Mesenchymal stem cell (in vitro differentiated cells and primary cell): ENCODE results near the gene DMD.
"Not testable (repeated sequence)": the region's sequence is repeated elsewhere in the genome, so short reads cannot be mapped to it uniquely, and the experiment has no call there.

Experiments
- DNase-seq: peaks from one replicate; pipeline ENCODE4 v3.0.0-alpha.2; 2013
- H2AFZ ChIP-seq: one replicate; pipeline ENCODE4 v1.6.1; 2013; ENCODE audit warnings: low read depth, mild to moderate bottlenecking, control low read depth, inconsistent platforms, low read length, moderate library complexity
- H2AK5ac ChIP-seq: 2 replicates; pipeline ENCODE4 v1.6.1; 2013; ENCODE audit warnings: low read length, moderate library complexity, mild to moderate bottlenecking, inconsistent platforms; ENCODE audit not compliant: severe bottlenecking
- H2BK120ac ChIP-seq: one replicate; pipeline ENCODE4 v1.6.1; 2013; ENCODE audit warnings: low read depth, mild to moderate bottlenecking, inconsistent platforms, low read length, moderate library complexity
- H2BK12ac ChIP-seq, 2 experiments: one replicate each; pipeline ENCODE4 v1.6.1; 2013; ENCODE audit warnings: inconsistent platforms in 2 of 2, low read length in 2 of 2, mild to moderate bottlenecking in 2 of 2, moderate library complexity in 2 of 2, control low read depth in 1 of 2
- H2BK15ac ChIP-seq: one replicate; pipeline ENCODE4 v1.6.1; 2013; ENCODE audit warnings: mild to moderate bottlenecking, low read depth, inconsistent platforms; ENCODE audit not compliant: poor library complexity, severe bottlenecking
- H2BK5ac ChIP-seq: 2 replicates; pipeline ENCODE4 v1.6.1; 2013; ENCODE audit warnings: low read depth, mild to moderate bottlenecking, low read length, control low read depth, inconsistent platforms; ENCODE audit not compliant: poor library complexity, severe bottlenecking
- H3K14ac ChIP-seq, 2 experiments: one replicate each; pipeline ENCODE4 v1.6.1; 2013; ENCODE audit warnings: inconsistent platforms in 2 of 2, low read length in 2 of 2, control low read depth in 1 of 2, mild to moderate bottlenecking in 1 of 2, moderate library complexity in 1 of 2
- H3K18ac ChIP-seq, 2 experiments: one replicate each; pipeline ENCODE4 v1.6.1; 2013; ENCODE audit warnings: inconsistent platforms in 2 of 2, low read length in 2 of 2, control low read depth in 1 of 2, low read depth in 1 of 2, mild to moderate bottlenecking in 1 of 2
- H3K23ac ChIP-seq, 2 experiments: one replicate each; pipeline ENCODE4 v1.6.1; 2013; ENCODE audit warnings: inconsistent platforms in 2 of 2, low read length in 2 of 2, mild to moderate bottlenecking in 2 of 2, moderate library complexity in 2 of 2, control low read depth in 1 of 2
- H3K27ac ChIP-seq: 2 replicates; pipeline ENCODE4 v1.5.1; 2013; ENCODE audit warnings: mild to moderate bottlenecking, moderate library complexity, low read length, control low read depth, inconsistent platforms; ENCODE audit not compliant: poor library complexity, severe bottlenecking
- H3K27me3 ChIP-seq, 2 experiments: 2 replicates each; pipeline versions ENCODE4 v1.6.1 to v1.7.0; 2013; ENCODE audit warnings: low read length in 2 of 2, mild to moderate bottlenecking in 2 of 2, moderate library complexity in 2 of 2, control low read depth in 1 of 2, inconsistent platforms in 1 of 2; ENCODE audit not compliant: control insufficient read depth in 1 of 2, insufficient read depth in 1 of 2
- H3K36me3 ChIP-seq, 2 experiments: 2 replicates each; pipeline versions ENCODE4 v1.6.1 to v1.7.0; 2013; ENCODE audit warnings: low read length in 2 of 2, control low read depth in 1 of 2, inconsistent platforms in 1 of 2, low read depth in 1 of 2, mild to moderate bottlenecking in 1 of 2; ENCODE audit not compliant: insufficient read depth in 2 of 2, control insufficient read depth in 1 of 2
- H3K4ac ChIP-seq, 2 experiments: one replicate each; pipeline ENCODE4 v1.6.1; 2013; ENCODE audit warnings: inconsistent platforms in 2 of 2, low read length in 2 of 2, mild to moderate bottlenecking in 2 of 2, moderate library complexity in 2 of 2, control low read depth in 1 of 2, low read depth in 1 of 2
- H3K4me1 ChIP-seq: 2 replicates; pipeline ENCODE4 v1.6.1; 2013; ENCODE audit warnings: low read depth, low read length, control low read depth; ENCODE audit not compliant: control insufficient read depth, insufficient read depth
- H3K4me2 ChIP-seq: 2 replicates; pipeline ENCODE4 v1.6.1; 2013; ENCODE audit warnings: low read length, mild to moderate bottlenecking, inconsistent platforms; ENCODE audit not compliant: poor library complexity, severe bottlenecking
- H3K4me3 ChIP-seq, 2 experiments: 2 replicates each; pipeline versions ENCODE4 v1.5.1 to v1.7.0; 2013; ENCODE audit warnings: low read length in 2 of 2, mild to moderate bottlenecking in 2 of 2, control low read depth in 1 of 2, low read depth in 1 of 2; ENCODE audit not compliant: insufficient read depth in 1 of 2
- H3K79me1 ChIP-seq: replicated peaks from 2 replicates; pipeline ENCODE4 v1.6.1; 2013; ENCODE audit warnings: mild to moderate bottlenecking, control low read depth, low read length, inconsistent platforms; ENCODE audit not compliant: poor library complexity, severe bottlenecking
- H3K9ac ChIP-seq: 2 replicates; pipeline ENCODE4 v1.7.0; 2013; ENCODE audit warnings: mild to moderate bottlenecking, low read length, moderate library complexity
- H3K9me3 ChIP-seq: 2 replicates; pipeline ENCODE4 v1.7.0; 2013; ENCODE audit warnings: mild to moderate bottlenecking, low read length; ENCODE audit not compliant: control insufficient read depth
- H4K8ac ChIP-seq: one replicate; pipeline ENCODE4 v1.6.1; 2013; ENCODE audit warnings: inconsistent platforms, mild to moderate bottlenecking, low read length, moderate library complexity
- H4K91ac ChIP-seq: one replicate; pipeline ENCODE4 v1.6.1; 2013; ENCODE audit warnings: mild to moderate bottlenecking, low read length, inconsistent platforms
- WGBS: methylation state at CpG from one replicate; pipeline ENCODE4 v1.1.7; 2013; ENCODE audit warnings: mixed read lengths; 5-methylcytosine and 5-hydroxymethylcytosine counted together

DMD gene

GRCh38 chrX:32744921-32745320 is 466.4 kb downstream of the DMD start:
- no peak overlapping the region for H3K18ac ChIP-seq
- no peak overlapping the region for H2BK120ac ChIP-seq
- no peak overlapping the region for H2BK12ac ChIP-seq
- H2AK5ac ChIP-seq = no peak overlapping the region
- no peak overlapping the region for H3K9ac ChIP-seq
- no peaks in the 10 kb centered on the region for H3K79me1 ChIP-seq
- H3K27ac ChIP-seq = no peak overlapping the region
- no peak overlapping the region for H3K14ac ChIP-seq
- H2BK15ac ChIP-seq = no peak overlapping the region
- no peak overlapping the region for H2AFZ ChIP-seq
- H3K9me3 ChIP-seq = no peaks in the 10 kb centered on the region
- H3K27me3 ChIP-seq = no peaks in the 10 kb centered on the region
- no peak overlapping the region for H2BK5ac ChIP-seq
- no peaks in the 10 kb centered on the region for H3K4me1 ChIP-seq
- H4K91ac ChIP-seq = no peak overlapping the region
- H3K4me2 ChIP-seq = no peak overlapping the region
- no peak overlapping the region for H3K4ac ChIP-seq
- no peak overlapping the region for H3K4me3 ChIP-seq
- no CpG with 5 or more reads among the region's 1 CpG for WGBS
- no peaks in the 10 kb centered on the region for H3K36me3 ChIP-seq
- no peak for DNase-seq
- no peak overlapping the region for H4K8ac ChIP-seq
- no peak overlapping the region for H3K23ac ChIP-seq

GRCh38 chrX:32741910-32742309 is 469.4 kb downstream of the DMD start:
- Histone ChIP-seq H3K4ac (no peak overlapping the region), H3K23ac (no peak overlapping the region)
- DNase-seq = no peak

DNA sequence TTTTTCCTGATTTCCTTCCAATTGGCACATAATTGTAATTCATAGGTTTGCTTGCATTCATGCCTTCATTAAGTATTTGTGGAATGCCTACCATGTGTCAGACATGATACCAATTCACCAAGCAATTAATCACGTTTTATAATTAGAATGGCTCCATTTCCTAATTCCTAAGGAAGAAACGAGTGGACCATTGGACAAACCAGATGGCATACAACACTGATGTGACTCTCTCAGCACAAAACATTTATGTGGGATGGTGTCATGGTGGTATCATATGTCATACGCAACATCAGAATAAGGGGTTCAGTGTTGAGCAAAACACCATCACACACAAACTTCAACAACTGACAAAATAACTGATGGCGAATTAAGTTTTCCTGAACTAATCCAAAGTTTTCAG is 502.8 kb downstream of the DMD start:
- Histone ChIP-seq H3K4me3 (no peak overlapping the region), H3K14ac (no peak overlapping the region), H4K91ac (no peak overlapping the region), H2BK120ac (no peak overlapping the region), H2BK5ac (no peak overlapping the region), H3K27me3 (no peaks in the 10 kb centered on the region), H3K9ac (no peak overlapping the region), H2BK15ac (no peak overlapping the region), H3K27ac (no peak overlapping the region), H4K8ac (no peak overlapping the region), H2AFZ (no peak overlapping the region), H3K4ac (no peak overlapping the region), H3K4me1 (no peaks in the 10 kb centered on the region), H2BK12ac (no peak overlapping the region), H3K18ac (no peak overlapping the region), H3K23ac (no peak overlapping the region), H3K4me2 (no peak overlapping the region), H2AK5ac (no peak overlapping the region), H3K9me3 (no peaks in the 10 kb centered on the region), H3K36me3 (no peaks in the 10 kb centered on the region), H3K79me1 (no peaks in the 10 kb centered on the region)
- DNase-seq = no peak
- 94% methylated on average over 3 of the region's 4 CpGs for WGBS

More at GRCh38 chrX:32741910-32742309, 469.4 kb downstream of the DMD start:
- Histone ChIP-seq H2BK15ac (no peak overlapping the region), H4K8ac (no peak overlapping the region), H4K91ac (no peak overlapping the region), H3K27ac (no peak overlapping the region), H2AK5ac (no peak overlapping the region), H2AFZ (no peak overlapping the region), H3K9ac (no peak overlapping the region), H2BK12ac (no peak overlapping the region), H3K27me3 (no peaks in the 10 kb centered on the region), H3K14ac (no peak overlapping the region), H3K4me3 (no peak overlapping the region), H3K18ac (no peak overlapping the region), H2BK120ac (no peak overlapping the region), H3K4me2 (no peak overlapping the region), H3K9me3 (no peaks in the 10 kb centered on the region), H3K4me1 (no peaks in the 10 kb centered on the region), H3K79me1 (no peaks in the 10 kb centered on the region), H3K36me3 (no peaks in the 10 kb centered on the region), H2BK5ac (no peak overlapping the region)
- WGBS = 95% methylated on average over 3 of the region's 3 CpGs

- not testable (repeated sequence) for H2BK12ac ChIP-seq, H2BK120ac ChIP-seq, H3K23ac ChIP-seq, H3K4me2 ChIP-seq, H3K9ac ChIP-seq, H3K4ac ChIP-seq, H3K14ac ChIP-seq, H2BK5ac ChIP-seq, H3K18ac ChIP-seq, DNase-seq, H2AFZ ChIP-seq, H3K27me3 ChIP-seq, H3K79me1 ChIP-seq, H3K4me3 ChIP-seq, H4K91ac ChIP-seq, H3K4me1 ChIP-seq, H3K36me3 ChIP-seq, H3K9me3 ChIP-seq, H4K8ac ChIP-seq, H2BK15ac ChIP-seq, H2AK5ac ChIP-seq, H3K27ac ChIP-seq
- WGBS = 91% methylated on average over 4 of the region's 9 CpGs
These were observed 506.0 kb downstream of the DMD start for GRCh38 chrX:32705385-32705784.
